Prostate gland (tissue), 2 donors: ENCODE data around the gene PEF1.

Experiments used
- POLR2A ChIP-seq: fragments of 450-650 bp; IDR thresholded peaks from one replicate; pipeline ENCODE4 v1.6.1; 2016; ENCODE audit warnings: antibody characterized with exemption, mild to moderate bottlenecking
- POLR2AphosphoS5 ChIP-seq: sonication (generic); formaldehyde crosslinking; IDR thresholded peaks from one replicate; pipeline ENCODE4 v1.6.1; 2017; ENCODE audit warnings: antibody characterized with exemption
- TF ChIP-seq, protein P1 (sequence below), 4 experiments: fragments of 200-600 bp in 2 of 4; fragments of 450-650 bp in 2 of 4; sonication (generic) in 2 of 4; IDR thresholded peaks; 1 replicate in 3 of 4; 2 replicates in 1 of 4; pipeline ENCODE4 v1.5.1; 2016 to 2019; ENCODE audit warnings: antibody characterized with exemption in 4 of 4, mild to moderate bottlenecking in 2 of 4, moderate library complexity in 2 of 4

- TF ChIP-seq, protein P1, sequence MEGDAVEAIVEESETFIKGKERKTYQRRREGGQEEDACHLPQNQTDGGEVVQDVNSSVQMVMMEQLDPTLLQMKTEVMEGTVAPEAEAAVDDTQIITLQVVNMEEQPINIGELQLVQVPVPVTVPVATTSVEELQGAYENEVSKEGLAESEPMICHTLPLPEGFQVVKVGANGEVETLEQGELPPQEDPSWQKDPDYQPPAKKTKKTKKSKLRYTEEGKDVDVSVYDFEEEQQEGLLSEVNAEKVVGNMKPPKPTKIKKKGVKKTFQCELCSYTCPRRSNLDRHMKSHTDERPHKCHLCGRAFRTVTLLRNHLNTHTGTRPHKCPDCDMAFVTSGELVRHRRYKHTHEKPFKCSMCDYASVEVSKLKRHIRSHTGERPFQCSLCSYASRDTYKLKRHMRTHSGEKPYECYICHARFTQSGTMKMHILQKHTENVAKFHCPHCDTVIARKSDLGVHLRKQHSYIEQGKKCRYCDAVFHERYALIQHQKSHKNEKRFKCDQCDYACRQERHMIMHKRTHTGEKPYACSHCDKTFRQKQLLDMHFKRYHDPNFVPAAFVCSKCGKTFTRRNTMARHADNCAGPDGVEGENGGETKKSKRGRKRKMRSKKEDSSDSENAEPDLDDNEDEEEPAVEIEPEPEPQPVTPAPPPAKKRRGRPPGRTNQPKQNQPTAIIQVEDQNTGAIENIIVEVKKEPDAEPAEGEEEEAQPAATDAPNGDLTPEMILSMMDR (IDR thresholded peaks at IDR 0.05) = no peak
- no peak for TF ChIP-seq POLR2AphosphoS5
- TF ChIP-seq POLR2A = no peak
These were observed 58.8 kb downstream of the PEF1 start for GRCh38 chr1:31585736-31586365.
